Hepatocyte (in vitro differentiated cells): Measurements from ENCODE around the gene COIL. TPM values are rescaled to one million over a fixed set of nuclear protein-coding genes. Genes with fewer than 3 reads are reported as not detected.

Experiments
- DNase-seq: peaks from one replicate; pipeline ENCODE4 v3.0.0-alpha.2; 2016; ENCODE audit warnings: low spot score
- H2AFZ ChIP-seq: fragments of 200-600 bp; sonication (generic); 2 replicates; pipeline ENCODE4 v1.6.0; 2016; ENCODE audit warnings: antibody characterized with exemption, mild to moderate bottlenecking
- H3K27ac ChIP-seq: fragments of 200-600 bp; sonication (generic); 2 replicates; pipeline ENCODE4 v1.5.1; 2016; ENCODE audit warnings: mild to moderate bottlenecking
- H3K27me3 ChIP-seq: fragments of 200-600 bp; sonication (generic); 2 replicates; pipeline ENCODE4 v1.6.1; 2016
- H3K36me3 ChIP-seq: fragments of 200-600 bp; sonication (generic); replicated peaks from 2 replicates; pipeline ENCODE4 v1.5.1; 2016; ENCODE audit warnings: low read depth; ENCODE audit not compliant: insufficient read depth
- H3K4me1 ChIP-seq: fragments of 200-600 bp; sonication (generic); 2 replicates; pipeline ENCODE4 v1.5.1; 2016; ENCODE audit warnings: mild to moderate bottlenecking, moderate library complexity; ENCODE audit not compliant: insufficient read depth
- H3K4me2 ChIP-seq: fragments of 200-600 bp; sonication (generic); 2 replicates; pipeline ENCODE4 v1.6.0; 2016
- H3K4me3 ChIP-seq: fragments of 200-600 bp; sonication (generic); 2 replicates; pipeline ENCODE4 v1.5.1; 2016; ENCODE audit warnings: mild to moderate bottlenecking
- H3K79me2 ChIP-seq: fragments of 200-600 bp; sonication (generic); 2 replicates; pipeline ENCODE4 v1.6.0; 2017; ENCODE audit warnings: mild to moderate bottlenecking
- H3K9me2 ChIP-seq: fragments of 200-600 bp; sonication (generic); replicated peaks from 2 replicates; pipeline ENCODE4 v1.6.0; 2017; ENCODE audit warnings: mild to moderate bottlenecking; ENCODE audit not compliant: insufficient read depth
- H3K9me3 ChIP-seq: fragments of 200-600 bp; sonication (generic); 2 replicates; pipeline ENCODE4 v1.5.1; 2016; ENCODE audit warnings: low read depth, mild to moderate bottlenecking
- H4K20me1 ChIP-seq: fragments of 200-600 bp; sonication (generic); 2 replicates; pipeline ENCODE4 v1.6.0; 2016; ENCODE audit warnings: mild to moderate bottlenecking; ENCODE audit not compliant: insufficient read depth, poor library complexity, severe bottlenecking
- CTCF ChIP-seq: fragments of 200-600 bp; sonication (generic); IDR thresholded peaks from 2 replicates; pipeline ENCODE4 v1.5.1; 2016; ENCODE audit warnings: antibody characterized with exemption, mild to moderate bottlenecking; ENCODE audit not compliant: poor library complexity
- EZH2 ChIP-seq: fragments of 200-600 bp; sonication (generic); IDR thresholded peaks from 2 replicates; pipeline ENCODE4 v1.6.1; 2016; ENCODE audit warnings: antibody characterized with exemption, mild to moderate bottlenecking, borderline replicate concordance
- EZH2phosphoT487 ChIP-seq: fragments of 200-600 bp; sonication (generic); IDR thresholded peaks from one replicate; pipeline ENCODE4 v1.6.1; 2018; ENCODE audit warnings: antibody characterized with exemption, mild to moderate bottlenecking, low read depth, moderate library complexity; ENCODE audit not compliant: unreplicated experiment, severe bottlenecking
- WGBS: methylation state at CpG from one replicate; pipeline ENCODE4 v1.1.6; 2016; ENCODE audit warnings: low lambda C conversion rate; ENCODE audit errors: missing lambda C conversion rate; 5-methylcytosine and 5-hydroxymethylcytosine counted together
- polyA plus RNA-seq: library from polyadenylated mRNA; unstranded; fragments of >200 nt; fragmentation: Nextera tagmentation; extraction: Ambion mirVana; gene quantifications from 2 replicates; pipeline ENCODE4 v1.2.1, GENCODE V29; 2016
- total RNA-seq: library from RNA; depleted of rRNA; stranded (reverse); fragments of >200 nt; gene quantifications from 2 replicates; pipeline ENCODE4 v1.2.3, GENCODE V29; 2014

Gene COIL
- total and polyA plus RNA-seq, 2 experiments from 2014 or later: 12.9 to 21.0 TPM

GRCh38 chr17:56994009-56994792, 33.4 kb upstream of the COIL start:
- no peak overlapping the region for H2AFZ ChIP-seq

GRCh38 chr17:56992364-56992763, 31.5 kb upstream of the COIL start:
- TF ChIP-seq EZH2: no peak
- no peak for TF ChIP-seq CTCF
- TF ChIP-seq EZH2phosphoT487: no peak
- Histone ChIP-seq H3K79me2 (no peaks in the 10 kb centered on the region), H3K4me2 (no peak overlapping the region), H2AFZ (no peak overlapping the region), H3K4me3 (no peak overlapping the region), H3K9me2 (no peaks in the 10 kb centered on the region), H3K9me3 (no peaks in the 10 kb centered on the region), H3K27ac (no peak overlapping the region), H3K36me3 (no peaks in the 10 kb centered on the region), H3K4me1 (no peaks in the 10 kb centered on the region), H3K27me3 (no peaks in the 10 kb centered on the region), H4K20me1 (no peaks in the 10 kb centered on the region)
- 56% methylated on average over 1 of the region's 1 CpG for WGBS
- no peak for DNase-seq

More at GRCh38 chr17:56994009-56994792, 33.4 kb upstream of the COIL start:
- Histone ChIP-seq H4K20me1 (no peaks in the 10 kb centered on the region), H3K9me3 (no peaks in the 10 kb centered on the region), H3K27me3 (no peaks in the 10 kb centered on the region), H3K4me1 (no peaks in the 10 kb centered on the region), H3K36me3 (no peaks in the 10 kb centered on the region), H3K4me2 (no peak overlapping the region), H3K9me2 (no peaks in the 10 kb centered on the region), H3K4me3 (no peak overlapping the region), H3K79me2 (no peaks in the 10 kb centered on the region), H3K27ac (no peak overlapping the region)
- no peak for TF ChIP-seq EZH2phosphoT487
- no peak for TF ChIP-seq CTCF
- TF ChIP-seq EZH2: no peak
- 96% methylated on average over 4 of the region's 4 CpGs for WGBS
- DNase-seq: no peak

- no peak overlapping the region for H3K4me2 ChIP-seq
- no peak overlapping the region for H3K27ac ChIP-seq
- no peaks in the 10 kb centered on the region for H4K20me1 ChIP-seq
These were observed 28.2 kb upstream of the COIL start for GRCh38 chr17:56988901-56989572.

More at GRCh38 chr17:56988901-56989572, 28.2 kb upstream of the COIL start:
- TF ChIP-seq CTCF: no peak
- no peak for TF ChIP-seq EZH2phosphoT487
- TF ChIP-seq EZH2: no peak
- Histone ChIP-seq H3K36me3 (no peaks in the 10 kb centered on the region), H3K9me3 (no peaks in the 10 kb centered on the region), H2AFZ (no peak overlapping the region), H3K9me2 (no peaks in the 10 kb centered on the region), H3K4me3 (no peak overlapping the region), H3K4me1 (no peaks in the 10 kb centered on the region), H3K27me3 (no peaks in the 10 kb centered on the region), H3K79me2 (no peaks in the 10 kb centered on the region)
- DNase-seq: no peak
- 97% methylated on average over 4 of the region's 4 CpGs for WGBS
